22Rv1 (cell line): Measurements from ENCODE around the gene CALML3.

Experiments
- ZFX ChIP-seq: fragments of 450-650 bp; IDR thresholded peaks from 2 replicates; pipeline ENCODE4 v1.6.1; 2017; ENCODE audit warnings: antibody characterized with exemption, borderline replicate concordance
- TF ChIP-seq, protein P1 (sequence below): fragments of 450-650 bp; IDR thresholded peaks from 2 replicates; pipeline ENCODE4 v1.5.1; 2017; ENCODE audit warnings: mild to moderate bottlenecking

DNA sequence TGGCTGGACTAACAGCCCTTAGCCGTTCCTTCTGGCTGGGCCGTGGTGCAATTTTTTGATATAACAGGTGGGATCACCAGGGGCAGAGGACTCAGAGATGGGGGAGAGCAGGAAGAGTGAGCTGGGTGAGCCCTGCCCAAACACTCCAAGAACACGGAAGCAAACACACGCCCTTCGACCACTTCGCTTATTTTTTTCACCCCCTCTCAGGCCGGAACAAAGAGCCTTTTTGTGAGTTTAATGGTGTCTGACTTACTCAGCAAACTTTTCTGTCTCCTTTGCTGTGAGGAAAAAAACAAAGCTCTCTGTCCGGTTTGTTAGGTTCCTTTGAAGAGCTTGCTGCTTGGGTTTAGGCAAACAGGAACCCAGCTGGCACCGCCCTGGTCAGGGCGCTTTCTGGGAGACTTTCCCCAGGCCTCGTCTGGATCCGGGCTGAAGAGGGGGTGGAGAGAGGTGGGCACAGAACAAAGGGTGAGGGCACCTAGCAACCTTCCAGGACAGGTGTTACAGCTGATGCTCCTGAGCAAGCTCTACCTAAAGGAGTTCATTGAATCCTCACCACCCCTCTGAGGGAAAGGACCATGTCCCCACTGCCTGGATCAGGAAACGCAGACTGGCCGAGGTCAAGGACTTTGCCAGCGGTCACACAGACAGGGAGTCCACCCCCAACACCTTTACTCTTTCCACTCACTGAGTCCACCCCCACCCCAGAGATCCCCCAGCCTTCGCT lies 23.3 kb downstream of the CALML3 start:
- TF ChIP-seq, protein P1, sequence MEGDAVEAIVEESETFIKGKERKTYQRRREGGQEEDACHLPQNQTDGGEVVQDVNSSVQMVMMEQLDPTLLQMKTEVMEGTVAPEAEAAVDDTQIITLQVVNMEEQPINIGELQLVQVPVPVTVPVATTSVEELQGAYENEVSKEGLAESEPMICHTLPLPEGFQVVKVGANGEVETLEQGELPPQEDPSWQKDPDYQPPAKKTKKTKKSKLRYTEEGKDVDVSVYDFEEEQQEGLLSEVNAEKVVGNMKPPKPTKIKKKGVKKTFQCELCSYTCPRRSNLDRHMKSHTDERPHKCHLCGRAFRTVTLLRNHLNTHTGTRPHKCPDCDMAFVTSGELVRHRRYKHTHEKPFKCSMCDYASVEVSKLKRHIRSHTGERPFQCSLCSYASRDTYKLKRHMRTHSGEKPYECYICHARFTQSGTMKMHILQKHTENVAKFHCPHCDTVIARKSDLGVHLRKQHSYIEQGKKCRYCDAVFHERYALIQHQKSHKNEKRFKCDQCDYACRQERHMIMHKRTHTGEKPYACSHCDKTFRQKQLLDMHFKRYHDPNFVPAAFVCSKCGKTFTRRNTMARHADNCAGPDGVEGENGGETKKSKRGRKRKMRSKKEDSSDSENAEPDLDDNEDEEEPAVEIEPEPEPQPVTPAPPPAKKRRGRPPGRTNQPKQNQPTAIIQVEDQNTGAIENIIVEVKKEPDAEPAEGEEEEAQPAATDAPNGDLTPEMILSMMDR, result no peak
- TF ChIP-seq ZFX, result no peak
